ENCODE data around the gene EHMT1. TPM values are rescaled to one million over a fixed set of nuclear protein-coding genes. Genes with fewer than 3 reads are reported as not detected.
"Not testable (repeated sequence)": the region's sequence is repeated elsewhere in the genome, so short reads cannot be mapped to it uniquely, and the experiment has no call there.

The EHMT1 gene
- polyA plus RNA-seq, 2 of the 4 experiments (the other 2 are of a cell fraction): 41.3 to 48.0 TPM

- FAIRE-seq; DNase-seq (ENCODE audit: low read depth in 1 of 2, low spot score in 1 of 2); ATAC-seq; H3K9me3 ChIP-seq; H3K27ac ChIP-seq; H3K4me1 ChIP-seq; H3K4me2 ChIP-seq; H3K4me3 ChIP-seq; POLR2A ChIA-PET: not testable (repeated sequence)
- CTCF ChIA-PET: interaction anchor here (0.8 to 0.9 kb wide), 2 partner anchors 16 to 53 kb away, joined by 3 to 5 read pairs; no protein-coding TSS in a partner anchor
- WGBS (ENCODE audit: missing lambda C conversion rate): 92% methylated on average over 9 of the region's 19 CpGs
These were observed 107.5 kb downstream of the EHMT1 start for GRCh38 chr9:137726336-137726735.

GRCh38 chr9:137726764-137727163, 108.0 kb downstream of the EHMT1 start:
- WGBS (ENCODE audit: missing lambda C conversion rate): 97% methylated on average over 2 of the region's 2 CpGs
- ChIA-PET CTCF (no interaction called here), POLR2A (no interaction called here)
- Histone ChIP-seq H3K9me3 (no peaks in the 10 kb centered on the region), H3K4me3 (no peak overlapping the region), H3K27ac (no peak overlapping the region), H3K4me1 (no peaks in the 10 kb centered on the region), H3K4me2 (no peak overlapping the region)
- TF ChIP-seq ELK1 (IDR thresholded peaks at IDR 0.05; ENCODE audit: low read depth, low read length) (no peak), FOSB (CRISPR knock-in tag; IDR thresholded peaks at IDR 0.05) (no peak), CBX2 (IDR thresholded peaks at IDR 0.05; ENCODE audit: borderline replicate concordance, low read depth) (no peak), ZC3H11A (IDR thresholded peaks at IDR 0.05) (no peak), CEBPB (IDR thresholded peaks at IDR 0.05) (no peak), NR3C1 (IDR thresholded peaks at IDR 0.05) (no peak), GATA3 (IDR thresholded peaks at IDR 0.05; ENCODE audit: borderline replicate concordance) (no peak), HEYL (CRISPR knock-in tag; IDR thresholded peaks at IDR 0.05) (no peak), CHD2 (IDR thresholded peaks at IDR 0.05; ENCODE audit: low read length, partially characterized antibody) (no peak), HOXB5 (CRISPR knock-in tag; IDR thresholded peaks at IDR 0.05) (no peak), PHF8 (IDR thresholded peaks at IDR 0.05; ENCODE audit: borderline replicate concordance, low read depth) (no peak), SREBF2 (IDR thresholded peaks at IDR 0.05) (no peak)
- TF ChIP-seq, protein P1, sequence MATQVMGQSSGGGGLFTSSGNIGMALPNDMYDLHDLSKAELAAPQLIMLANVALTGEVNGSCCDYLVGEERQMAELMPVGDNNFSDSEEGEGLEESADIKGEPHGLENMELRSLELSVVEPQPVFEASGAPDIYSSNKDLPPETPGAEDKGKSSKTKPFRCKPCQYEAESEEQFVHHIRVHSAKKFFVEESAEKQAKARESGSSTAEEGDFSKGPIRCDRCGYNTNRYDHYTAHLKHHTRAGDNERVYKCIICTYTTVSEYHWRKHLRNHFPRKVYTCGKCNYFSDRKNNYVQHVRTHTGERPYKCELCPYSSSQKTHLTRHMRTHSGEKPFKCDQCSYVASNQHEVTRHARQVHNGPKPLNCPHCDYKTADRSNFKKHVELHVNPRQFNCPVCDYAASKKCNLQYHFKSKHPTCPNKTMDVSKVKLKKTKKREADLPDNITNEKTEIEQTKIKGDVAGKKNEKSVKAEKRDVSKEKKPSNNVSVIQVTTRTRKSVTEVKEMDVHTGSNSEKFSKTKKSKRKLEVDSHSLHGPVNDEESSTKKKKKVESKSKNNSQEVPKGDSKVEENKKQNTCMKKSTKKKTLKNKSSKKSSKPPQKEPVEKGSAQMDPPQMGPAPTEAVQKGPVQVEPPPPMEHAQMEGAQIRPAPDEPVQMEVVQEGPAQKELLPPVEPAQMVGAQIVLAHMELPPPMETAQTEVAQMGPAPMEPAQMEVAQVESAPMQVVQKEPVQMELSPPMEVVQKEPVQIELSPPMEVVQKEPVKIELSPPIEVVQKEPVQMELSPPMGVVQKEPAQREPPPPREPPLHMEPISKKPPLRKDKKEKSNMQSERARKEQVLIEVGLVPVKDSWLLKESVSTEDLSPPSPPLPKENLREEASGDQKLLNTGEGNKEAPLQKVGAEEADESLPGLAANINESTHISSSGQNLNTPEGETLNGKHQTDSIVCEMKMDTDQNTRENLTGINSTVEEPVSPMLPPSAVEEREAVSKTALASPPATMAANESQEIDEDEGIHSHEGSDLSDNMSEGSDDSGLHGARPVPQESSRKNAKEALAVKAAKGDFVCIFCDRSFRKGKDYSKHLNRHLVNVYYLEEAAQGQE (IDR thresholded peaks at IDR 0.05): no peak
- TF ChIP-seq, protein P2, sequence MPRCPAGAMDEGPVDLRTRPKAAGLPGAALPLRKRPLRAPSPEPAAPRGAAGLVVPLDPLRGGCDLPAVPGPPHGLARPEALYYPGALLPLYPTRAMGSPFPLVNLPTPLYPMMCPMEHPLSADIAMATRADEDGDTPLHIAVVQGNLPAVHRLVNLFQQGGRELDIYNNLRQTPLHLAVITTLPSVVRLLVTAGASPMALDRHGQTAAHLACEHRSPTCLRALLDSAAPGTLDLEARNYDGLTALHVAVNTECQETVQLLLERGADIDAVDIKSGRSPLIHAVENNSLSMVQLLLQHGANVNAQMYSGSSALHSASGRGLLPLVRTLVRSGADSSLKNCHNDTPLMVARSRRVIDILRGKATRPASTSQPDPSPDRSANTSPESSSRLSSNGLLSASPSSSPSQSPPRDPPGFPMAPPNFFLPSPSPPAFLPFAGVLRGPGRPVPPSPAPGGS (IDR thresholded peaks at IDR 0.05): no peak
- TF ChIP-seq, protein P3, sequence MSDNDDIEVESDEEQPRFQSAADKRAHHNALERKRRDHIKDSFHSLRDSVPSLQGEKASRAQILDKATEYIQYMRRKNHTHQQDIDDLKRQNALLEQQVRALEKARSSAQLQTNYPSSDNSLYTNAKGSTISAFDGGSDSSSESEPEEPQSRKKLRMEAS (IDR thresholded peaks at IDR 0.05): no peak
- TF ChIP-seq, protein P4, sequence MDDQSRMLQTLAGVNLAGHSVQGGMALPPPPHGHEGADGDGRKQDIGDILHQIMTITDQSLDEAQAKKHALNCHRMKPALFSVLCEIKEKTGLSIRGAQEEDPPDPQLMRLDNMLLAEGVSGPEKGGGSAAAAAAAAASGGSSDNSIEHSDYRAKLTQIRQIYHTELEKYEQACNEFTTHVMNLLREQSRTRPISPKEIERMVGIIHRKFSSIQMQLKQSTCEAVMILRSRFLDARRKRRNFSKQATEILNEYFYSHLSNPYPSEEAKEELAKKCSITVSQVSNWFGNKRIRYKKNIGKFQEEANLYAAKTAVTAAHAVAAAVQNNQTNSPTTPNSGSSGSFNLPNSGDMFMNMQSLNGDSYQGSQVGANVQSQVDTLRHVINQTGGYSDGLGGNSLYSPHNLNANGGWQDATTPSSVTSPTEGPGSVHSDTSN (IDR thresholded peaks at IDR 0.05): no peak
- TF ChIP-seq, protein P5, sequence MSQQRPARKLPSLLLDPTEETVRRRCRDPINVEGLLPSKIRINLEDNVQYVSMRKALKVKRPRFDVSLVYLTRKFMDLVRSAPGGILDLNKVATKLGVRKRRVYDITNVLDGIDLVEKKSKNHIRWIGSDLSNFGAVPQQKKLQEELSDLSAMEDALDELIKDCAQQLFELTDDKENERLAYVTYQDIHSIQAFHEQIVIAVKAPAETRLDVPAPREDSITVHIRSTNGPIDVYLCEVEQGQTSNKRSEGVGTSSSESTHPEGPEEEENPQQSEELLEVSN (IDR thresholded peaks at IDR 0.05; ENCODE audit: borderline replicate concordance, low read depth): no peak
- FAIRE-seq: no peak
- ATAC-seq: no peak
- DNase-seq (ENCODE audit: low read depth in 1 of 2, low spot score in 1 of 2): no peak

Data from A549 (cell line).